ENCODE measurements around the gene RBM15B.
"Not testable (repeated sequence)": the region's sequence is repeated elsewhere in the genome, so short reads cannot be mapped to it uniquely, and the experiment has no call there.

Gene RBM15B

GRCh38 chr3:51378726-51379125 is 12.4 kb upstream of the RBM15B start:
- DNase-seq: no peak

DNA sequence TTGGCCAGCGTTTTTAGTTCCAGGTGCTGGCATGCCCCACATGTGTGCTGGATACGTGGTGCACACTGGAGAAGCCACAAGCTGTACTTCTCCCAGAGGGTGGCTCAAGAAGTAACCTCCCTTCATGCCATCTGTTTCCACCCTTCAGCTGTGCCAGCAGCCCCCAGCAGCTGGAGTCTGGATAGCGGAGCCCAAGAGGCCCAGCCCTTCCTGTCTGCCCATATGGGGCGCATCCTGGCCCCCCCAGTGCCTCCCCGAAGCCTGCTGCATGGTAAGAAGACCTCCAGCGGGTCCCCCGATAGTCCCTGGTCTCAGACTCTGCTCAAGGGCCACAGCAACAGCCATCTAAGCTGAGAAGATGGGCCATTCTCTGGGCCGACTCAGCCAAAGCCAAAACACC is 11.8 kb upstream of the RBM15B start:
- no peak for DNase-seq

GRCh38 chr3:51379746-51380455 is 11.2 kb upstream of the RBM15B start:
- no peak for DNase-seq

DNA sequence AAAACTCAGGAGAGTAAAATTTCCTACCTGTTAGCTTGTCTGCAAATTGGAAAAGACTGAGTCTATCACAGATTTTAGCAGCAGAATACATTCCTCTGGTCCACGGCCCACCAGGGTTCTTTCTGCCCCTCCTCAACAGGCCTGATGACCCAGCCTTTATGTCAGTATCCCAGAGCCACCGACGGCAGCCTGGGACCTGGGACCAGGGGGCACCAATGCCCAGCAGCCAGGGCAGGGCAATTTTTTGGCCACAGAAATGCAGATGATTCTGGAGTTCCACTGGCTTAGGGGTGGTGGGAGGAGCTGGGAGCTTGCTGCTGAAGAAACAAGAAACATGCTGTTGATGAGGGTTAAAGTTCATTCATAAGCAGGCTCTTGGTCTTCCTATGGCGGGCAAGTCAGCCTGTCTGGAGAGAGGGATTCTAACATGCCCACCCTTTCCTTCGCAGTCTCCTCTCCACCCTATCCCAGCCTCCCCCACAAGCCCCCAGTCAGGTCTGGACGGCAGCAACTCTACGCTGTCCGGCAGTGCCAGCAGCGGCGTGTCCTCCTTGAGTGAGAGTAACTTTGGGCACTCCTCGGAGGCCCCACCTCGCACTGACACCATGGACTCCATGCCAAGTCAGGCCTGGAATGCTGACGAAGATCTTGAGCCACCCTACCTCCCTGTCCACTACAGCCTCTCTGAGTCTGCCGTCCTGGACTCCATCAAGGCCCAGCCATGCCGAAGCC is 10.3 kb upstream of the RBM15B start:
- no peak for DNase-seq

DNA sequence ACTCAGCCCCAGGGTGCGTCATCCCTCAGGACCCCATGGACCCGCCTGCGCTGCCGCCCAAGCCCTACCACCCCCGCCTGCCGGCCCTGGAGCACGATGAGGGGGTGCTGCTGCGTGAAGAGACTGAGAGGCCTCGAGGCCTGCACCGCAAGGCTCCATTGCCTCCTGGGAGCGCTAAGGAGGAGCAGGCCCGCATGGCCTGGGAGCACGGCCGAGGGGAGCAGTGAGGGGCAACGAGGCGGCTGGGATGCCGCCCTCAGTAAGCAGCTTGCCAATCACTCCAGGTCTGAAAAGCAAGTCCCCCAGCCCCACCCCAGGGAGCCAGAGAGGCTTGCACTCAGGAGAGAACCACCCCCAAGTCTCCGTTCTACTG is 9.8 kb upstream of the RBM15B start:
- no peak for DNase-seq

GRCh38 chr3:51382076-51382745 is 8.9 kb upstream of the RBM15B start:
- no peak for DNase-seq

- DNase-seq: no peak
These were observed 8.0 kb upstream of the RBM15B start for GRCh38 chr3:51382947-51383578.

DNA sequence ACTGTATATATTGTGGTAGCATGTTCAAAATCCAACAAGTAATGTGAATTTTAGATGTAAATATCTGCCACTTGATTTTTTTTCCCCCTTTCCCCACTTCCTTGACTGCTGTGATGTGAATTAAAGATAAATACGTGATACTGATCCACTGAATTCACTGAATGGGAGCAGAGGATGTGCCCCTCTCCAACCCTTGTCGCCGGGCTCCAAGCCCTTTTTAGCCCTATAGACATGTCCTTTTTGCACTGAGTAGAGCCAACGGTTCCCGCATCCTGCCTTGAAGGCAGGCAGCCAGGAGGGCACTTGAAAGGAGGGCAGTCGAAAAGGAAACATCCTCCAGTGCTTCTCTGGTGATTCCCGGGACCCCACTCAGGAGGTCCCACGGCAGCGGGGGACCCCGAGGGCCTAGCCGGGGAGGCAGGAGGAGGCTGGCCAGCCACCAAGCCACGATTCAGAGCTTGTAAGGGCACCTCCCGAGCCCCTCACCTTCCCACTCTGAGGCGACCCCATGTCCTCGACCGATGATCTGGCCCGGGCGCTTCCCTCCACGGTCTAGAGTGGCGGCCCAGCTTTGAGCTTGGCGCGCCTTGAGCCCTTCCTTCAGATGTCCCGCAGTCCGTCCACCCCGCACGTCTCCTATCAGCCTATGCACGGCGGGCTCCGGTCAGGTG is 6.9 kb upstream of the RBM15B start:
- DNase-seq: peak; percentile 47

DNA sequence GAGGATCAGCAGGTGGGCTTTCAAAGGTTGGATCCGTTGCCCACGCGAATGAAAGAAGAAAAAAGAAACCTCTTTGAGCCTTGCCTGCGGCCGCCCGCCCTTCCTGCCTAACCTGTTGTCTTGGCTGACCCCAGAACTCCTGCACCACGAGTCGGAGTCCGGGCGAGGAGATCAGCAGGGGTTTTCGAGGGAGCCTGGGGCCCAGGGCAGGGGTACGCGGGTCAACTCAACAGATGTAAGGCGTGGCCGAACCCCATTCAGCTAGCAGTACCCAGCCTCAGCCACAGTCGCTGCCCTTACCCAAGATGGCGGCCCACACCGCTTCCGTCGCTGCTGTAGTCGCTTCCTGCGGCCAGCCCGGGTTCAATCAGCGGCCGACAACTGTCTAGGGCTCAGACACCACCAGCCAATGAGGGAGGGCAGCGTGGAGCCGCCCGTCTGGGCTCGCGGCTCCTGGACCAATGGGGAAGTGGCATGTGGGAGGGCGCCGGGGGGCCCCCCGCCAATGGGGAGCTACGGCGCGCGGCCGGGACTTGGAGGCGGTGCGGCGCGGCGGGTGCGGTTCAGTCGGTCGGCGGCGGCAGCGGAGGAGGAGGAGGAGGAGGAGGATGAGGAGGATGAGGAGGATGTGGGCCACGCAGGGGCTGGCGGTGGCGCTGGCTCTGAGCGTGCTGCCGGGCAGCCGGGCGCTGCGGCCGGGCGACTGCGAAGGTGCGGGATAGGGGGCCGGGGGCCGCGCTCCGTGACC is 6.2 kb upstream of the RBM15B start, which contains the start of gene MANF:
TSS of gene MANF (plus strand) at position 566 of the 748 bp plus-strand sequence. CDS start at position 618, 52 bp downstream.
- peak; percentile 98 for DNase-seq

DNA sequence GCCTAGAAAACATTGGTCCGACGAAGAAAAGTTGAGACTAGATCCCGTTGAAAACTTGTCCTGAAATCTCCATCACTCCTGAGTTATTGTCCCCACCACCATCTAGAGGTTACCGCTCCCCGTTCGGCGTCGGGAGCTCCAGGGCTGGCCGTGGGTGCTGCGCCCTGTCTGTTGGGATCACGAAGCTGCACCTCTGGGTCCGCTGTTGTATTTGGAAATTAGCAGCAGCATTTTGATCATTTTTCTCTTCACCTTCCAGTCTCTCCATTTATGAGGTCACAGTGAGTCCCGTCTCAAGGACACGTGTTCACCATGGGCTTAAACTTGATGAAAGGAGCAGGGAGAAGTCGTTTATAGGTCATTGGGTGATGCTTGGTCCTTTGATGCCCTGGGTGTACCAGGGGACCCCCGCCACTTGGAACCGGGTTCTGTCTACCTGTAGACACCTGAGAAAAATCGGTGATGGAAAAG is 5.4 kb upstream of the RBM15B start:
- no peak for DNase-seq

- no peak for DNase-seq
These were observed 4.8 kb upstream of the RBM15B start for GRCh38 chr3:51386159-51386851.

GRCh38 chr3:51386852-51387229 is 4.2 kb upstream of the RBM15B start:
- no peak for DNase-seq

- DNase-seq: not testable (repeated sequence)
These were observed 3.8 kb upstream of the RBM15B start for GRCh38 chr3:51387281-51387680.

- no peak for DNase-seq
These were observed 2.6 kb upstream of the RBM15B start for GRCh38 chr3:51388286-51389029.

DNA sequence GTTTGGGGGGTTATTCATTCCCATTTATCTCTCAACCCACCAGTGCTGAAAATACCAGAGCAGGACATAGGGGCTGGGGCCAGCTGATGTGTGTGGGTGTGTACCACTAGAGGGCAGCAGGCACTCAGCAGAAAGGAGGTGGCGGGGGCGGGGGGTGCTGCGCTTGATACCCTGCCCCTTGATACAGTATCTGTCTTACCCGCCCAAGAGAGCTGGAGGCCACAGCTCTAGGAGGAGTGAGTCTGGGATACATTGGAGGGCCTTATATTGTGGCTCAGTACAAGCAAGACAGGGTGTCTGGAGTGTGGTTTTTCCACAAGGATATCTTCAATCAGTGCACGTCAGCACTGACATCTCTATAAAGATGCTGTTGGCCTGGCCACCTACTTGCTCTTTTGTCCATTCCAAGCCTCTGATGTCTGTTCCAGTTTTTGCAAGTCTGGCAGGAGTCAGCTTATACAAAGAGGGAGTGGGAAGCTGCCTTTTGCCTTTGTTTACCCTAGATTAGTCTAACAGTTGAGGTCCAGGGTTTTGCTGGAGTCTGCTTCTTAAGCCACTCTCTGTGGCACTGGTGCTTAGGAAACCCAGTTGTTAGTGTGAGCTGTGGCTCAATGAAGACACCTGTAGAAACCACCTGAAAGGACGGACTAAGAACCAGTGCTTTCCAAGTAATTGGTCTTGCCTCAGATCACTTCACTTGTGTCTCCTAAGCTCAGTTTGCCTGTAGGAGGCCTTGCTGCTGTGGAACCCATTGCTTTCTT is 1.5 kb upstream of the RBM15B start:
- peak; percentile 68 for DNase-seq

- DNase-seq: no peak
These were observed 625 bp upstream of the RBM15B start for GRCh38 chr3:51390246-51391074.

- DNase-seq: peak; percentile 60
These were observed 675 bp downstream of the RBM15B start for GRCh38 chr3:51391566-51392354.
